GM12891 (cell line): Measurements from ENCODE around the gene F12.

Source experiments
- PAX5 ChIP-seq: IDR thresholded peaks from 2 replicates; pipeline ENCODE4 v1.6.1; 2011; ENCODE audit warnings: low read length, moderate library complexity, mild to moderate bottlenecking; ENCODE audit not compliant: insufficient read depth, severe bottlenecking
- POLR2A ChIP-seq: IDR thresholded peaks from 2 replicates; pipeline ENCODE4 v1.6.1; 2011; ENCODE audit warnings: low read depth, low read length, control low read depth
- POLR2AphosphoS5 ChIP-seq: IDR thresholded peaks from 2 replicates; pipeline ENCODE4 v1.6.1; 2011; ENCODE audit warnings: low read depth, low read length, control low read depth
- POU2F2 ChIP-seq: IDR thresholded peaks from 2 replicates; pipeline ENCODE4 v1.6.1; 2011; ENCODE audit warnings: low read depth, mild to moderate bottlenecking, control low read depth, low read length, moderate library complexity
- SPI1 ChIP-seq: IDR thresholded peaks from 2 replicates; pipeline ENCODE4 v1.6.1; 2011; ENCODE audit warnings: low read depth, low read length, control low read depth
- TAF1 ChIP-seq: IDR thresholded peaks from 2 replicates; pipeline ENCODE4 v1.6.1; 2011; ENCODE audit warnings: low read depth, low read length, control low read depth

DNA sequence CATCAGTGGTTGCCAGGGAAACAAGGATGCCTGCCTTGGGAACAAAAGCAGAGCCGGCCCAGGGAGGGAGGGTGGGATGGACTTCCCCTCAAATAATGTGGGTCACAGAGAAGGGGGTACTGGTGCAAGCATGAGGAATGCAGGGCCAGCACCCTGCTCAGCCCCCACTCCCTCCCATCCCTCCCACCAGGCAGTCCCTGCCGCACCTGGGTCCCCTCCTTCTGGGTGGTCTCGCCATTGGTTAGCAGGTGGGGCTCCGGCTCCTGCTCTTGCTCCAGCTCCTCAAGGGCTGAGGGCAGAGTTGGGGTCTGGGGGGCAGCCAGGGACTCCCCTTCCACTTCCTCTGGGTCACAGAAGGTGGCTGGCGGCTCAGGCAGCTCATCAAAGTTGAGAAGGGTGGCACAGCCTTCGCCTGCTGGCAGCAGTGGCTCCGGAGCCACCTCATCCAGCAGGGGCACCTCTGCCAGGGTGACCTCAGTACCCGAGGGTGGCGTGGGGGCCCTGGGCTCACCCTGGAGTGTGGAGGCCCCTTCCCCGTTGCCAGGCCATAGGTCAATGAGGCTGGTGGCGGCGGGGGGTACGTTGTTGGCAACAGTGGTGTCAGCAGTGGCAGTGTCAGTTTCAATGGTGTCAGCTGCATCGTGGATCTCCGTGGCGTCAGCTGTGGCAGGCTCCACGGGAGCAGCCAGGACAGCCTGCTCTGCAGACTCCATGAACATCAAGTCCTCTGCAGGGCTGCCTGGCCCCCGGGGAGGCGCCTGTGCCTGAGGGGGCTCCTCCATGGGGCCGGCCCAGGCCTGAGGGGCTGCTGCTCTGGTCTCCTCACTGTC, 48.7 kb upstream of the F12 start:
- no peak for TF ChIP-seq TAF1
- TF ChIP-seq POLR2A, result 0 out of 2 replicates have a peak, but pooled peaks have one; percentile 7
- TF ChIP-seq POLR2AphosphoS5, result no peak
- no peak for TF ChIP-seq POU2F2
- TF ChIP-seq PAX5, result no peak
- no peak for TF ChIP-seq SPI1
